Activated B cell treated with CpG ODN at 0.5 μM for 24 hours (primary cell): ENCODE data around the gene CCL25. TPM values are rescaled to one million over a fixed set of nuclear protein-coding genes. Genes with fewer than 3 reads are reported as not detected.

Source experiments
- ATAC-seq: fragments of 200-7000 bp; cut with Tn5 transposase; one replicate; pipeline ENCODE4 v1.10.0; 2021; ENCODE audit warnings: low read depth, mild to moderate bottlenecking, moderate library complexity
- CTCF ChIA-PET: fragments of 350-600 bp; sonication (Branson Sonifier 250); formaldehyde crosslinking; loops from one replicate; lab custom pipeline; 2021; ENCODE audit warnings: antibody characterized with exemption; lab: Charles Lee
- POLR2A ChIA-PET: fragments of 350-600 bp; sonication (Branson Sonifier 250); formaldehyde crosslinking; loops from one replicate; lab custom pipeline; 2021; ENCODE audit warnings: antibody characterized with exemption; lab: Charles Lee
- DNase-seq: peaks from one replicate; pipeline ENCODE4 v3.0.0; 2022
- H3K27ac Mint-ChIP-seq: one replicate; pipeline ENCODE4 v1.8.0; 2020; ENCODE audit warnings: mixed read lengths
- H3K27me3 Mint-ChIP-seq: one replicate; pipeline ENCODE4 v1.8.0; 2021; ENCODE audit warnings: mixed read lengths
- H3K36me3 Mint-ChIP-seq: one replicate; pipeline ENCODE4 v1.8.0; 2021; ENCODE audit warnings: low read depth, mixed read lengths
- H3K4me1 Mint-ChIP-seq: one replicate; pipeline ENCODE4 v1.8.0; 2021; ENCODE audit warnings: mixed read lengths
- H3K4me3 Mint-ChIP-seq: one replicate; pipeline ENCODE4 v1.8.0; 2020; ENCODE audit warnings: mild to moderate bottlenecking, mixed read lengths
- H3K9me3 Mint-ChIP-seq: one replicate; pipeline ENCODE4 v1.8.0; 2020; ENCODE audit warnings: mixed read lengths
- CTCF ChIP-seq: fragments of 200-600 bp; IDR thresholded peaks from one replicate; pipeline ENCODE4 v1.8.0; 2022; ENCODE audit warnings: antibody characterized with exemption, mild to moderate bottlenecking
- intact Hi-C: fragments of 100-400 bp; cut with micrococcal nuclease; formaldehyde crosslinking; loops from one replicate; pipeline ENCODE4 v1.15.1; 2024
- total RNA-seq: library from RNA; stranded (reverse); gene quantifications from 2 replicates; pipeline ENCODE4 v1.2.3, GENCODE V29; 2022

CCL25 gene
- total RNA-seq, 1 donor from 2014 or later = not detected

- H3K27me3 Mint-ChIP-seq = peaks cover 11% of the 10 kb centered on the region
- H3K36me3 Mint-ChIP-seq = no peaks in the 10 kb centered on the region
- H3K27ac Mint-ChIP-seq = no peak overlapping the region
- H3K9me3 Mint-ChIP-seq = no peaks in the 10 kb centered on the region
- ChIA-PET CTCF (no interaction called here), POLR2A (no interaction called here)
- intact Hi-C loops = no loop called here
- DNase-seq (no peak), ATAC-seq (no peak)
- no peaks in the 10 kb centered on the region for H3K4me1 Mint-ChIP-seq
- no peak for TF ChIP-seq CTCF
- no peak overlapping the region for H3K4me3 Mint-ChIP-seq
Observed at GRCh38 chr19:8036434-8037099, 16.0 kb upstream of the CCL25 start.

GRCh38 chr19:8038815-8039214 is 13.7 kb upstream of the CCL25 start:
- ATAC-seq (no peak), DNase-seq (no peak)
- Mint-ChIP-seq H3K4me3 (no peak overlapping the region), H3K4me1 (no peaks in the 10 kb centered on the region), H3K27me3 (peaks cover 8% of the 10 kb centered on the region), H3K27ac (no peak overlapping the region), H3K36me3 (no peaks in the 10 kb centered on the region), H3K9me3 (no peaks in the 10 kb centered on the region)
- no peak for TF ChIP-seq CTCF
- ChIA-PET CTCF (no interaction called here), POLR2A (no interaction called here)
- intact Hi-C loops = no loop called here

- no peak for ATAC-seq
- H3K4me3 Mint-ChIP-seq = no peak overlapping the region
- intact Hi-C loops = no loop called here
- H3K27me3 Mint-ChIP-seq = peaks cover 8% of the 10 kb centered on the region
- CTCF ChIA-PET = no interaction called here
- no peak for TF ChIP-seq CTCF
- POLR2A ChIA-PET = no interaction called here
- H3K27ac Mint-ChIP-seq = no peak overlapping the region
- H3K36me3 Mint-ChIP-seq = no peaks in the 10 kb centered on the region
- H3K9me3 Mint-ChIP-seq = no peaks in the 10 kb centered on the region
- no peak for DNase-seq
- no peaks in the 10 kb centered on the region for H3K4me1 Mint-ChIP-seq
Observed at GRCh38 chr19:8039231-8039630, 13.3 kb upstream of the CCL25 start.

GRCh38 chr19:8041531-8041931 is 11.0 kb upstream of the CCL25 start:
- POLR2A ChIA-PET = no interaction called here
- H3K4me3 Mint-ChIP-seq = no peak overlapping the region
- no peak for TF ChIP-seq CTCF
- H3K4me1 Mint-ChIP-seq = no peaks in the 10 kb centered on the region
- no peak for DNase-seq
- H3K27ac Mint-ChIP-seq = no peak overlapping the region
- H3K9me3 Mint-ChIP-seq = no peaks in the 10 kb centered on the region
- no peak for ATAC-seq
- CTCF ChIA-PET = no interaction called here
- intact Hi-C loops = no loop called here
- peaks cover 8% of the 10 kb centered on the region for H3K27me3 Mint-ChIP-seq
- H3K36me3 Mint-ChIP-seq = no peaks in the 10 kb centered on the region

- intact Hi-C loops = no loop called here
- TF ChIP-seq CTCF = no peak
- Mint-ChIP-seq H3K36me3 (no peaks in the 10 kb centered on the region), H3K4me1 (no peaks in the 10 kb centered on the region), H3K27ac (no peak overlapping the region), H3K9me3 (no peaks in the 10 kb centered on the region), H3K27me3 (peaks cover 10% of the 10 kb centered on the region), H3K4me3 (no peak overlapping the region)
- ChIA-PET CTCF (no interaction called here), POLR2A (no interaction called here)
- DNase-seq (no peak), ATAC-seq (no peak)
Observed at GRCh38 chr19:8042900-8043299, 9.7 kb upstream of the CCL25 start.
